Adrenal gland (tissue), 5 donors: ENCODE measurements around the gene SNX30.

Source experiments
- POLR2A ChIP-seq, 2 donors: fragments of 450-650 bp; IDR thresholded peaks; one replicate each; pipeline ENCODE4 v1.6.1; 2017; ENCODE audit warnings: antibody characterized with exemption in 2 of 2, mild to moderate bottlenecking in 2 of 2, moderate library complexity in 1 of 2
- TF ChIP-seq, protein P1 (sequence below), 6 experiments: fragments of 450-650 bp in 4 of 6; fragments of 200-600 bp in 2 of 6; sonication (generic) in 1 of 6; IDR thresholded peaks; 1 replicate in 5 of 6; 2 replicates in 1 of 6; pipeline versions ENCODE4 v1.5.1 to v1.8.0; 2016 to 2021; ENCODE audit warnings: antibody characterized with exemption in 6 of 6, mild to moderate bottlenecking in 2 of 6, moderate library complexity in 1 of 6
- donor health status: DM: no; HTN: no; CAD: no.

DNA sequence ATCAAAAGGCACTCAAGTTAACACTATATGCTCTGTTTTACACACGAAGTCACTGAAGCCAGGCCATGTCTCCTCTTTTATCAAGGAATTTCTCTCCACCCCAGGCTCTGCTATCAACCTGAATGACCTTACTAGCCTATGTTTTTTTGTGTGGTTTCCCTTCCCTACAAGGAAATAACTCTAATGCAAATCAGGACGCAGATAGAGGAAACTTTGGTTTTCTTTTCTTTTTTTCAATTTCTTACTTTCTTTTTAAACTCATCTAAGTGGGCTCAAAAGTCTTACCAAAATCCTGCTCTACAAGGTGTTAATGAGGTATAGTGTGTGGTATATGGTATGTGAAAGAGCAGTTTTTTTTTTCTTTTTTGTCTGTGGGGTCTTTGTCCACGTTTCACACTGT is 145.6 kb downstream of the SNX30 start:
- TF ChIP-seq, protein P1, sequence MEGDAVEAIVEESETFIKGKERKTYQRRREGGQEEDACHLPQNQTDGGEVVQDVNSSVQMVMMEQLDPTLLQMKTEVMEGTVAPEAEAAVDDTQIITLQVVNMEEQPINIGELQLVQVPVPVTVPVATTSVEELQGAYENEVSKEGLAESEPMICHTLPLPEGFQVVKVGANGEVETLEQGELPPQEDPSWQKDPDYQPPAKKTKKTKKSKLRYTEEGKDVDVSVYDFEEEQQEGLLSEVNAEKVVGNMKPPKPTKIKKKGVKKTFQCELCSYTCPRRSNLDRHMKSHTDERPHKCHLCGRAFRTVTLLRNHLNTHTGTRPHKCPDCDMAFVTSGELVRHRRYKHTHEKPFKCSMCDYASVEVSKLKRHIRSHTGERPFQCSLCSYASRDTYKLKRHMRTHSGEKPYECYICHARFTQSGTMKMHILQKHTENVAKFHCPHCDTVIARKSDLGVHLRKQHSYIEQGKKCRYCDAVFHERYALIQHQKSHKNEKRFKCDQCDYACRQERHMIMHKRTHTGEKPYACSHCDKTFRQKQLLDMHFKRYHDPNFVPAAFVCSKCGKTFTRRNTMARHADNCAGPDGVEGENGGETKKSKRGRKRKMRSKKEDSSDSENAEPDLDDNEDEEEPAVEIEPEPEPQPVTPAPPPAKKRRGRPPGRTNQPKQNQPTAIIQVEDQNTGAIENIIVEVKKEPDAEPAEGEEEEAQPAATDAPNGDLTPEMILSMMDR (IDR thresholded peaks at IDR 0.05): no peak
- TF ChIP-seq POLR2A (IDR thresholded peaks at IDR 0.05): no peak
